ENCODE results near the gene NEK2. TPM values are rescaled to one million over a fixed set of nuclear protein-coding genes. Genes with fewer than 3 reads are reported as not detected.
"Not testable (repeated sequence)": the region's sequence is repeated elsewhere in the genome, so short reads cannot be mapped to it uniquely, and the experiment has no call there.

NEK2 gene
- total RNA-seq, 1 donor from 2014 or later: 9.8 TPM

- ATAC-seq: no peak
Observed at GRCh38 chr1:211632117-211632807, 43.2 kb downstream of the NEK2 start.

- ATAC-seq: no peak
Observed at GRCh38 chr1:211631168-211631567, 44.3 kb downstream of the NEK2 start.

- peak; percentile 12 for ATAC-seq
Observed at GRCh38 chr1:211630236-211631081, 45.0 kb downstream of the NEK2 start.

- no peak for ATAC-seq
Observed at GRCh38 chr1:211628417-211628816, 47.0 kb downstream of the NEK2 start.

GRCh38 chr1:211627259-211627658 is 48.2 kb downstream of the NEK2 start:
- no peak for ATAC-seq

- ATAC-seq: not testable (repeated sequence)
Observed at GRCh38 chr1:211625866-211626265, 49.6 kb downstream of the NEK2 start.

GRCh38 chr1:211625040-211625439 is 50.4 kb downstream of the NEK2 start:
- ATAC-seq: peak; percentile 65

GRCh38 chr1:211623515-211623914 is 51.9 kb downstream of the NEK2 start:
- no peak for ATAC-seq

DNA sequence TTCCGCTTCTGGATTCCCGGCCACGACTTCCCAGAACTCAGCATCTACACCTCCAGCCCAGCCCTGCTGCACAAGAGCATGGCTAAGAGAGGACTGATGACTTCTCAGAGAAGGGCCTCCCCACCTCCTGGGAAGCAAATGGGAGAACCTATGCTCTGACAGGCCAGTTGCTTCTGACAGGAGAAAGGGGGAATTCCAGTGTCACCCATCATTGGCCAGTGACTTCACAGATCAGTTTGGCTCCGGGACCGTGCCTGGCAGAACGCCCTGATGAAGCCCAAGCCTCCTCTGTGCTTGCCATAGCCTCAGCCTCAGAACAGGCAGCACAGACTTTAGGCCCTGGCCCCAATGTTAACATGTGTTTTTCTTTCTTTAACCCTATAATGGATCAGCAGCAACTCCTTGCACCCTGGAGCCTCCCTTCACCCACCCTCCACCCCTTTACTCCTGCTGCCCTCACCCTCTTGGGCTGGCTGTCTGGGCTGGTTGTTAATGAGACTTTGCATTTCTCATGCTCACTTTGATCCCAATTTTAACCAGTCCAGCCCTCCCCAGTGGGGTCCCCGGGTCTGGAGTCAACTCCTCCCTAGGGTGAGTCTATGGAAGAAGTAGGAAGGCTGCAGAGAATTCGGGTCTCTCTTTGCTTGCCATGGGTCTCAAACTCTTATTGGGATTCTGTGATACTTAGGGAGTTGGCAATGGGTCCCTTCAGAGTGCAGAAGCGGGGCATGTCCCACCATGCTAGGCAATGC is 53.8 kb downstream of the NEK2 start:
- no peak for ATAC-seq

DNA sequence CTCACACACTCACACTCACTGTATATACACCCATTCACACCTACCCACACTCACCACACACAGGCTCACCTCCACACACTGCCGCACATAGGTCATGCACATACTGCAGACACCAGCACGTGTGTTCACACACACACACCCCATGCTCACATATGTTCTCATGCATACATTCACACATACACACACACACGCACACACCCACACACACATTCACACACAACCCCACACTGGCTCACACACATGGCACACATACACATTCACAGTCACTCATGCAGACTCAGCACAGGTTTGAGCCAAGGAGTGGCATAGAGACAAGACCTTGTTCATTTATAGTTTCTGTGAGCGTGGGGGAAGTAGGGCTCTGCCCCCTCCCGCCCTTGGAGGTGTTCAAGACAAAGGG is 55.3 kb downstream of the NEK2 start:
- no peak for ATAC-seq

DNA sequence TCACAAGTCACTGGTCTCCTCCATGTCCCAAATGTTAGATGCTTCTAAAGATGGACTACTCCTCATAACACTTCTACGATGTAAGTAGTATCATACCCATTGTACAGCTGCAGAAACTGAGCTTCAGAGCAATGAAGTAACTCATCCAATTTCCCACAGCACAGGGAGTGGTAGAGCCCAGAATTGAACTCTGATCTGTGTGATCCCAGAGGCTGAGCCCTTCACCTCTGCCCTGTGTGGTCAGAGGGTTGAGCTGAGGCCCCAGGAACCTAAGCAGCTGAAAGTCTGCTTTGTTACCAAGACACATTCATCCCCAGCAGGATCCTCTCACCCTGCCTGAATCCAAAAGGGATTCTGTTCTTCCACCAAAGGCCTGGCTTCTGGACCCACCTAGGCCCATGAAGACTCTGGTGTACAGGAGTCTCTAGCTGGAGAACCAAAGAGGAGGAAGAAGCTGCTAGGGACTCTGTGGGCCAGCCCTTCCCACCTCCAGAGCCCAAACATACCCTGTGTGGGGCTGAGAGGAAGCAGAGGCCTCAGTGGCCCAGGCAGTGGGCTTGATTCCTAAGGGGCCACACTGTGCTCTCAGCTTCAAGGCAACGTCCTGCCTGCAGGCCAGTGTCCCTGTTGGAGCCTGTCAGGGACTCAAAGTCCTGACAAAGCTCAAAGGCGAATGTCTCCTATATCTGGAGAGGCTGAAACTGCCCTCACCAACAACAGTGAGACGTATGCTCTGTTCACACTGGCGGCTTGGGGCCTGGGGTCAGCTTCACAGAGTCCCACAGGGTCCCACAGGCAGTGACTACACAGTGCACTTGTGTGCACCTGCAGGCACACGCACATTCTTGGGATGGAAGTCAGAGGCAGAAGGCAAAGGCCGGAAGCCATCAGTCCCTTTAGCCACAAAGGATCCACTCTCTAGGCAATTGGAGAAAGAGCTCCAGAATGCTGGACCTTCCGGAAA is 56.1 kb downstream of the NEK2 start:
- ATAC-seq: no peak

- no peak for ATAC-seq
Observed at GRCh38 chr1:211616965-211617297, 58.5 kb downstream of the NEK2 start.

- no peak for ATAC-seq
Observed at GRCh38 chr1:211616231-211616964, 59.0 kb downstream of the NEK2 start.

DNA sequence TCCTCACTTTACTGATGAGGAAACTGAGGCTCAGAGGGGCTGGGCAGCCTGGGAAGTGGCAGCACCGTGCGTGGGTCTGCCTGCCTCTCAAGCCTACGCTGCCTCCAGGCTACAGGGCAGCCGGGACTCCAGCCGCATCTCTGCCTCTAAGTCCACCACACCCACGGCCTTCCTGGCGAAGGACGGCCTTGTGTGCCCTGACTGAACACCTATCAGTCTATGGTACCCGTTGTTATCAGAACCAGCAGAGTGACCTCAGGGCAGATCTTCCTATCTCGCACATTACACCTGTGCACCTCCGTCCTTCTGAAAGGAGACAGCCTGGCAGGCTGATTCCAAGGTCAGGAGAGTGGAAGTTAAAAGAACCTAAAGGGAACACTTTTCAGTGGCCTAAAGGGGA is 60.8 kb downstream of the NEK2 start:
- no peak for ATAC-seq

DNA sequence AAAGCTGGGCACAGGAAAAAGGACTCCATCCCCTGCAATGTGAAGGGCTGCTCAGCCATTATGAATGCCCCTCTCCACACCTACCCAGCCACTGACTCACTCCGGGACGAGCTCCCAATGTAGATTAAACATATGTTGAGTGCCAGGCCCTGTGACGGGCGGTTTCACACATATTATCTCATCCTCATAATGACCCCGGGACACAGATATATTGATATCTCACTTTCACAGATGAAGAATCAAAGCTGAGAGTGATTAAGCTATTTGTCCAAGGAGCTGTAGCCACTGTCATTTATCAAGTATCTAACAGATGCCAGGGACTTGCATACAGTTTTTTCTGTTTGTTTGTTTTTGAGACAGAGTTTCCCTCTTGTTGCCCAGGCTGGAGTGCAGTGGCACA is 61.5 kb downstream of the NEK2 start:
- ATAC-seq: no peak

- ATAC-seq: peak; percentile 86
Observed at GRCh38 chr1:211613108-211613947, 62.1 kb downstream of the NEK2 start.

GRCh38 chr1:211612786-211613107 is 62.7 kb downstream of the NEK2 start:
- ATAC-seq: peak; percentile 22
